Measurements from ENCODE around the gene NLRP1.

Gene NLRP1

DNA sequence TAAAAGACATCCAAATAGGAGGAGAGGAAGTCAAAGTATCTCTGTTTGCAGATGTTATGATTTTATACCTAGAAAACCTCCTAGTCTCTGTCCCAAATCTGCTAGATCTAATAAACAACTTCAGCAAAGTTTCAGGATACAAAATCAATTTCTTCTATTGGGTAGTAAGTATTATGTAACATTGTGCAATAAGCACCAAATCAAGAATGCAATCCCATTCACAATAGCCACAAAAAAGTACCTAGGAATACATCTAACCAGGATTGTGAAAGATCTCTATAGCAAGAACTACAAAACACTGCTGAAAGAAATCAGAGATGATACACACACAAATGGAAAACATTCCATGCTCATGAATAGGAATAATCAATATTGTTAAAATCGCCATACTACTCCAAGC is 13.0 kb downstream of the NLRP1 start:
- peaks cover 9% of the 10 kb centered on the region; the same call in 1 of the 2 replicates for H3K9me3 ChIP-seq (ENCODE audit: control insufficient read depth, insufficient read depth, low read length)
- H3K27me3 ChIP-seq (ENCODE audit: control insufficient read depth, insufficient read depth, low read length): no peaks in the 10 kb centered on the region; the same call in 1 of the 2 replicates
- no peaks in the 10 kb centered on the region for H3K36me3 ChIP-seq (ENCODE audit: control insufficient read depth, insufficient read depth, low read length)
- no peaks in the 10 kb centered on the region for H3K4me1 ChIP-seq (ENCODE audit: control insufficient read depth, insufficient read depth, low read length)
- no peak overlapping the region for H3K27ac ChIP-seq (ENCODE audit: low read depth, low read length)
- H3K9ac ChIP-seq (ENCODE audit: low read depth, low read length): no peak overlapping the region
- H3K4me3 ChIP-seq (ENCODE audit: low read depth, low read length): no peak overlapping the region

GRCh38 chr17:5565808-5566207 is 18.5 kb downstream of the NLRP1 start:
- Histone ChIP-seq H3K27ac (ENCODE audit: low read depth, low read length) (no peak overlapping the region), H3K36me3 (ENCODE audit: control insufficient read depth, insufficient read depth, low read length) (no peaks in the 10 kb centered on the region), H3K4me1 (ENCODE audit: control insufficient read depth, insufficient read depth, low read length) (no peaks in the 10 kb centered on the region), H3K9me3 (ENCODE audit: control insufficient read depth, insufficient read depth, low read length) (no peaks in the 10 kb centered on the region), H3K4me3 (ENCODE audit: low read depth, low read length) (no peak overlapping the region), H3K27me3 (ENCODE audit: control insufficient read depth, insufficient read depth, low read length) (no peaks in the 10 kb centered on the region; the same call in none of the 2 replicates), H3K9ac (ENCODE audit: low read depth, low read length) (no peak overlapping the region)

GRCh38 chr17:5563456-5563855 is 20.9 kb downstream of the NLRP1 start:
- Histone ChIP-seq H3K27me3 (ENCODE audit: control insufficient read depth, insufficient read depth, low read length) (no peaks in the 10 kb centered on the region; the same call in 1 of the 2 replicates), H3K4me3 (ENCODE audit: low read depth, low read length) (no peak overlapping the region), H3K4me1 (ENCODE audit: control insufficient read depth, insufficient read depth, low read length) (no peaks in the 10 kb centered on the region), H3K27ac (ENCODE audit: low read depth, low read length) (no peak overlapping the region), H3K9ac (ENCODE audit: low read depth, low read length) (no peak overlapping the region), H3K36me3 (ENCODE audit: control insufficient read depth, insufficient read depth, low read length) (no peaks in the 10 kb centered on the region), H3K9me3 (ENCODE audit: control insufficient read depth, insufficient read depth, low read length) (no peaks in the 10 kb centered on the region)

DNA sequence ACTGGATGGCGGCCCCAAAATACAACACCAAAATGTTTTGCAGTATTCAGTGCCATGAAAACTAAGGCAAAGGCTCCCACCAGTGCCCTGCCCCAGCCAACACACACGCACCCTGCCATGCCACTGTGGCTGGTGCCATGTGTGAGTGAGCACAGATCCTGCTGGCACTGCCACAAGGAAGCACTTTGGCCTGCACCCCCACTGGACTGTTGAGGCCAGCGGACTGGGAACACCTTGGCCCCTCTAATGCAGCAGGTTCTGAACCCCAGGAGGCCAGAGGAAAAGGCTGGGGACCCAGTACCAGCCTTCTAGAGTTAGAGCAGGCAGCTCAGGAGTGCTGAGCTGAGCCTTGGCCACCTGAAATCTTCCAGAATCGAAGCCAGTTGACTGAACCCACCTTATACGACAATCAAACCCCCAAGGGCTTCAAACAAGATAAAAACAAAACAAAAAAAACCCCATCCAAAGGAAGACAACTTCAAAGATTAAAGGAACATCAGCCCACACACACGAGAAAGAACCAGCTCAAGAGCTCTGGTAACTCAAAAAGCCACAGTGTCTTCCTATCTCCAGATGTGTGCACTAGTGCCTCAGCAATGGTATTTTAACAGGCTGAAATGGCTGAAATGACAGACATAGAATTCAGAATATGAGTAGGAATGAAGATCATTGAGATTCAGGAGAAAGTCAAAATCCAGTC is 21.5 kb downstream of the NLRP1 start:
- Histone ChIP-seq H3K9ac (ENCODE audit: low read depth, low read length) (no peak overlapping the region), H3K4me3 (ENCODE audit: low read depth, low read length) (no peak overlapping the region), H3K4me1 (ENCODE audit: control insufficient read depth, insufficient read depth, low read length) (no peaks in the 10 kb centered on the region), H3K36me3 (ENCODE audit: control insufficient read depth, insufficient read depth, low read length) (no peaks in the 10 kb centered on the region), H3K27ac (ENCODE audit: low read depth, low read length) (no peak overlapping the region), H3K27me3 (ENCODE audit: control insufficient read depth, insufficient read depth, low read length) (no peaks in the 10 kb centered on the region; the same call in 1 of the 2 replicates), H3K9me3 (ENCODE audit: control insufficient read depth, insufficient read depth, low read length) (no peaks in the 10 kb centered on the region)

- Histone ChIP-seq H3K36me3 (ENCODE audit: control insufficient read depth, insufficient read depth, low read length) (no peaks in the 10 kb centered on the region), H3K27ac (ENCODE audit: low read depth, low read length) (no peak overlapping the region), H3K9me3 (ENCODE audit: control insufficient read depth, insufficient read depth, low read length) (no peaks in the 10 kb centered on the region), H3K27me3 (ENCODE audit: control insufficient read depth, insufficient read depth, low read length) (no peaks in the 10 kb centered on the region; the same call in 1 of the 2 replicates), H3K4me3 (ENCODE audit: low read depth, low read length) (no peak overlapping the region), H3K9ac (ENCODE audit: low read depth, low read length) (no peak overlapping the region), H3K4me1 (ENCODE audit: control insufficient read depth, insufficient read depth, low read length) (no peaks in the 10 kb centered on the region)
Measured at GRCh38 chr17:5561736-5562571, 22.4 kb downstream of the NLRP1 start.

GRCh38 chr17:5560361-5560988 is 23.8 kb downstream of the NLRP1 start:
- Histone ChIP-seq H3K9ac (ENCODE audit: low read depth, low read length) (no peak overlapping the region), H3K9me3 (ENCODE audit: control insufficient read depth, insufficient read depth, low read length) (no peaks in the 10 kb centered on the region), H3K27me3 (ENCODE audit: control insufficient read depth, insufficient read depth, low read length) (no peaks in the 10 kb centered on the region; the same call in 1 of the 2 replicates), H3K4me1 (ENCODE audit: control insufficient read depth, insufficient read depth, low read length) (no peaks in the 10 kb centered on the region), H3K36me3 (ENCODE audit: control insufficient read depth, insufficient read depth, low read length) (no peaks in the 10 kb centered on the region), H3K4me3 (ENCODE audit: low read depth, low read length) (no peak overlapping the region), H3K27ac (ENCODE audit: low read depth, low read length) (no peak overlapping the region)

DNA sequence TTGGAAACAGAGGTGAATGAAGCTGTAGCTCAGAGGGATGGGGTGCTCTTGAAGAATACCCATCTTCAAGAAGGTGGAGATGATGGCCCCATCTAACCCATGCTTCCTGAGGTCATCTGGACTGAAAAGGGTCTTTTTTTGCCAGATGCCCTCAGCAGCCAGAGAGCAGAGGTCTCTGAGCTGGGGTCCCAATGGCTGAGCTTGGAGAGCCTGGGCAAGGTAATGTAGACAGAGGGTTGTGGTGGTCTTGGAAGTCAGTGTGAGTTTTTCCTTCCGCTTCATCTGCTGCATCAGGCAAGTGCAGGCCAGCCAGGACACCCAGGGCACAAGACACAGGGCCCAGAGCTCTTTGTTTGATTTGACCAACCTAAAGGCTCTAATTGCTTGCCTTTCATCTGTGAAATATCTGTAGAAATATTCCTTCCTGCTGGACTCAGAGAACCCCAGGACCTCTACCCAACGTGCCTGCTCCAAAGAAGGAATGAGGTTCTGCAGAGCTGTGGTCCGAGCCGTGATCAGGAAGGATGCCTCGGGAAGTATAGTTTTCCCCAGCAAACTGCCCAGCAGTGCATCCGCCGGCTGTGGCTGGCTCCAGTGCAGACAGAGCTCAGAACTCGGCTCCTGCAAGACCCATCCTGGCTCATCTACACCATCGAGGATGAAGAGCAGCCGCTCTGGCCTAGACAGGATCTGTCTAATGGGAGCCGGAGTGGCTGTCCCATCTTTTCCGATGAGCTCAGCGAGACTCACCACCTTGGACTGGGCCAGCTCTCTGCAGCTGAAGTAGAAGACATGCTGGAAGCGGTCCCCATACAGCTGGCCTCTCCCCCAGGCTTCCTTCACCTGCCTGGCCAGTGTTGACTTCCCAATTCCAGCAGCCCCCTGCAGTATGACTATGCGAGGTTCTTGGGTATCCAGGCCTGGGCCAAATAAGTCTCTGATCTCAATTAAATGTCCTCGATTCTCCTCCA is 25.2 kb downstream of the NLRP1 start:
- Histone ChIP-seq H3K4me3 (ENCODE audit: low read depth, low read length) (no peak overlapping the region), H3K4me1 (ENCODE audit: control insufficient read depth, insufficient read depth, low read length) (no peaks in the 10 kb centered on the region), H3K27me3 (ENCODE audit: control insufficient read depth, insufficient read depth, low read length) (no peaks in the 10 kb centered on the region), H3K9ac (ENCODE audit: low read depth, low read length) (no peak overlapping the region), H3K36me3 (ENCODE audit: control insufficient read depth, insufficient read depth, low read length) (no peaks in the 10 kb centered on the region), H3K27ac (ENCODE audit: low read depth, low read length) (no peak overlapping the region), H3K9me3 (ENCODE audit: control insufficient read depth, insufficient read depth, low read length) (no peaks in the 10 kb centered on the region)

DNA sequence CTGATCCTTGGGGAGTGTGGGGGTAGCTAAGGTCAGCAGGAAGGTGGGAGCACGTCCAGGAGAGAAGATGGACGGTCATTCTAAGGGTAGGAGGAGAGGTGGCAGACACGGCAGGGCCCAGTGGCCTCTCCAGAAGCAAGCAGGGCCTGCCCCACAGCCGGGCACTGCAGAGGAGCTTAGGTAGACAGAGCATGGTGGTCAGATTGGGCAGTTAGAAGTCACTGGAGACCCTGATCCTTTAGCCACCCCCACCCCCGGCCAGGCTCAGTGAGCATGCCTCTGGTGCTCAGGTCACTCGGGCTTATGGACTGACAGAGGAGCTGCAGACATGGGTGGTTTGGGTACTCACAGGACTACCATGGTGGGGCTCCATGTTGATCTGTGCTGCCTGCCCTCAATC is 26.3 kb downstream of the NLRP1 start:
- no peaks in the 10 kb centered on the region for H3K4me1 ChIP-seq (ENCODE audit: control insufficient read depth, insufficient read depth, low read length)
- no peak overlapping the region for H3K27ac ChIP-seq (ENCODE audit: low read depth, low read length)
- no peaks in the 10 kb centered on the region for H3K36me3 ChIP-seq (ENCODE audit: control insufficient read depth, insufficient read depth, low read length)
- no peak overlapping the region for H3K9ac ChIP-seq (ENCODE audit: low read depth, low read length)
- no peaks in the 10 kb centered on the region for H3K9me3 ChIP-seq (ENCODE audit: control insufficient read depth, insufficient read depth, low read length)
- no peaks in the 10 kb centered on the region for H3K27me3 ChIP-seq (ENCODE audit: control insufficient read depth, insufficient read depth, low read length)
- no peak overlapping the region for H3K4me3 ChIP-seq (ENCODE audit: low read depth, low read length)

GRCh38 chr17:5557485-5557884 is 26.8 kb downstream of the NLRP1 start:
- Histone ChIP-seq H3K27me3 (ENCODE audit: control insufficient read depth, insufficient read depth, low read length) (no peaks in the 10 kb centered on the region), H3K36me3 (ENCODE audit: control insufficient read depth, insufficient read depth, low read length) (no peaks in the 10 kb centered on the region), H3K4me3 (ENCODE audit: low read depth, low read length) (no peak overlapping the region), H3K4me1 (ENCODE audit: control insufficient read depth, insufficient read depth, low read length) (no peaks in the 10 kb centered on the region), H3K27ac (ENCODE audit: low read depth, low read length) (no peak overlapping the region), H3K9me3 (ENCODE audit: control insufficient read depth, insufficient read depth, low read length) (no peaks in the 10 kb centered on the region), H3K9ac (ENCODE audit: low read depth, low read length) (no peak overlapping the region)

GRCh38 chr17:5555254-5555653 is 29.1 kb downstream of the NLRP1 start:
- Histone ChIP-seq H3K9me3 (ENCODE audit: control insufficient read depth, insufficient read depth, low read length) (no peaks in the 10 kb centered on the region), H3K27ac (ENCODE audit: low read depth, low read length) (no peak overlapping the region), H3K4me1 (ENCODE audit: control insufficient read depth, insufficient read depth, low read length) (no peaks in the 10 kb centered on the region), H3K27me3 (ENCODE audit: control insufficient read depth, insufficient read depth, low read length) (no peaks in the 10 kb centered on the region), H3K36me3 (ENCODE audit: control insufficient read depth, insufficient read depth, low read length) (no peaks in the 10 kb centered on the region), H3K9ac (ENCODE audit: low read depth, low read length) (no peak overlapping the region), H3K4me3 (ENCODE audit: low read depth, low read length) (no peak overlapping the region)

Data from HUES48 (cell line).